NCI-H2081 treated with DMSO at 0.1 percent for 48 hours (cell line): Measurements from ENCODE around the gene OR11G2.
"Not testable (repeated sequence)": the region's sequence is repeated elsewhere in the genome, so short reads cannot be mapped to it uniquely, and the experiment has no call there.

Experiments used
- DNase-seq: peaks from one replicate; lab custom pipeline; 2025; lab: John Stamatoyannopoulos, UW

Gene OR11G2

DNA sequence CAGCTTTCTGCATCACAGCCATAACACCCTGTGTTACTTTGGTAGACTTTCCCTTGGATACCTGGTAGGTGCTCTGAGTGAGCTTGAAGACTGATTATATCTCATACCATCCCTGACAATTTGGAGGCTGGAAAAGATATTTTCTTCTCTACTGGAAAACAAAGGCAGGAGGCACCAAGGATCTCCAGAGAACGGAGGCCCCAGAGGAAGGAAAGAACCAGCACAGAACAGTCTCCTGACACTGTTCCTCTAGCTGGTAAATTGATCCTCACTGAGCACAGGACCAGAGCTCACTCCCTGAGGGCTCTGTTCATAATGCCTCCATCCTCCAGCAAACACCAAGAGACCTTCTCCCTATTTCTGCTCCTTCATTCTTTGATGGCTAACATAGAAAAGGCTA, at the start of gene OR11G2:
TSS of gene OR11G2 (plus strand) at position 301 of the 400 bp plus-strand sequence. CDS start 6,542 bp downstream, outside the sequence.
- no peak for DNase-seq

DNA sequence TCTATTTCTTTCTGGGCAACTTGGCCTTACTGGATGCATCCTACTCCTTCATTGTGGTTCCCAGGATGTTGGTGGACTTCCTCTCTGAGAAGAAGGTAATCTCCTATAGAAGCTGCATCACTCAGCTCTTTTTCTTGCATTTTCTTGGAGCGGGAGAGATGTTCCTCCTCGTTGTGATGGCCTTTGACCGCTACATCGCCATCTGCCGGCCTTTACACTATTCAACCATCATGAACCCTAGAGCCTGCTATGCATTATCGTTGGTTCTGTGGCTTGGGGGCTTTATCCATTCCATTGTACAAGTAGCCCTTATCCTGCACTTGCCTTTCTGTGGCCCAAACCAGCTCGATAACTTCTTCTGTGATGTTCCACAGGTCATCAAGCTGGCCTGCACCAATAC, 46.8 kb upstream of the OR11G2 start:
- no peak for DNase-seq

DNA sequence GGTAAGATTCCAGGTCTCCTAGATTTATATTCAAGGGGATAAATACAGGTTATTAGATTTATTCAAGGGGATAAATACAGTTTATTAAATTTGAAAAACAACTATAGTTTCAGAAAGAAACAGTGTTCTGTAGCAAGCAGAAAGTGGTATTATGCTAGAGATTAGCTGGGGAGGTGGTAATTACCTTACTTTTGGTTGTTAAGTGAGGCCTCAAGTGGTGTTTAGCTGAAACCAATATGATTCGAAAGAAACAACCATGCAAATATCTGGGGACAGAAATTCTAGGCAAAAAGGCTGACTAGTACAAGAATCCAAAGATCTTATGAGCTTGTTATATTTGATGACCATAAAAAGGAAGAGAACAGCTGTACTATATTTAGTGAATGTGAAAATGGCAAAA, 45.9 kb upstream of the OR11G2 start:
- DNase-seq: no peak

DNA sequence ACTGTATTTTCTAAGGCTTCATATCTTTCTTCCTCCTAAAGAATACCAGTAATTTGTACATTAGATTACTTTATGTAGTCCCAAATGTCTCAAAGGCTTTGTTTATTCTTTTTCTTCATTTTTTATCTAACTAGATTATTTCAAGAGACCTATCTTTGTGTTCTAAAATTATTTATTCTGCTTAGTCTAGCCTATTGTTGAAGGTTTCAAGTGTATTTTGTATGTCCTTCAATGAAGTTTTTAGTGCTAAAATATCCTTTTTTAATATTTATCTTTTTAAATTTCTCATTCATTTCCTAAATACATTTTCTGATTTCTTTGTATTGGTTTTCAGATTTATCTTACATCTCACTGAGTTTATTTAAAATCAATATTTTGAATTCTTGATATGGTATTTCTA, 26.2 kb upstream of the OR11G2 start:
- DNase-seq: no peak

DNA sequence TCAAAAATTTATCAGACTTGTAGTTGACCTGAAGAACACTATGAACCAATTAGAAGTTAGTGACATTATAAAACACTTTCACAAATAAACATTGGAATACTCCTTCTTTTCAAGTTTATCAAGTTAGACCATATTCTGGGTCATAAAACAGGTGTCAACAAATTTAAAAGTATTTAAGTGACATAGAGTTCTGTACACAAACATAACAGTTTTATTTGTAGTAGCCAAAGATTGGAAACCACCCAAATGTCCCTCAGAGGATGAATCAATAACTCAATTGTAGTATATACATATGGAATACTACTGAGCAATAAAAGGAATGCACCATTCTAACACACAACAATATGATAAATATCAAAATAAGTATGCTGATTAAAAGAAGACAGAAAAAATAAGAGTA, 23.6 kb upstream of the OR11G2 start:
- DNase-seq: no peak

DNA sequence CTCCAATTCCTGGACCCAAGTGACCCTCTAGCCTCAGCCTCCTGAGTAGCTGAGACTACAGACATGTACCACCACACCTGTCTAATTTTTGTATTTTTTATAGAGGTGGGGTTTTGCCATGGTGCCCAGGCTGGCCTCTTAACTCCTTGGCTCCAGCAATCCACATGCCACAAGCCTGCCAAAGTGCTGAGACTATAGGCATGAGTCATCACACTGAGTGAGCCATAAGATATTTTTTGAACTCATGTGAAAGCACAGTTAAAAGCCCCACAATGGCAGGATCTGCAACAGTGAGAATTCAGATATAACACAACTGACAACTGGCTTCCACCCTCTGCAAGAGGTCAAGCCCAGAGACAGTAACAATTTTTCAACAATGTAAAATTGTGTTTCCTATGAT, 20.8 kb upstream of the OR11G2 start:
- DNase-seq: not testable (repeated sequence)

- DNase-seq: not testable (repeated sequence)
These were observed 16.5 kb upstream of the OR11G2 start for GRCh38 chr14:20174205-20174604.

GRCh38 chr14:20176330-20176729, 14.4 kb upstream of the OR11G2 start:
- no peak for DNase-seq

GRCh38 chr14:20177433-20177974, 13.2 kb upstream of the OR11G2 start:
- DNase-seq: no peak

DNA sequence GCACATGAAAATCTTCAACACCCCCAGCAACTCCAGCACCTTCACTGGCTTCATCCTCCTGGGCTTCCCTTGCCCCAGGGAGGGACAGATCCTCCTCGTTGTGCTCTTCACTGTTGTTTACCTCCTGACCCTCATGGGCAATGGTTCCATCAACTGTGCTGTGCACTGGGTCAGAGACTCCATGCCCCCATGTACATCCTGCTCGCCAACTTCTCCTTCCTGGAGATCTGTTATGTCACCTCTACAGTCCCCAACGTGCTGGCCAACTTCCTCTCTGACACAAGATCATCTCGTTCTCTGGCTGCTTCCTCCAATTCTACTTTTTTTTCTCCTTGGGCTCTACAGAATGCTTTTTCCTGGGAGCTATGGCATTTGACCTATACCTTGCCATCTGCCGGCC, 11.5 kb upstream of the OR11G2 start:
- DNase-seq: no peak

- no peak for DNase-seq
These were observed 10.8 kb upstream of the OR11G2 start for GRCh38 chr14:20179880-20180279.

GRCh38 chr14:20180486-20180885, 10.2 kb upstream of the OR11G2 start:
- DNase-seq: no peak

DNA sequence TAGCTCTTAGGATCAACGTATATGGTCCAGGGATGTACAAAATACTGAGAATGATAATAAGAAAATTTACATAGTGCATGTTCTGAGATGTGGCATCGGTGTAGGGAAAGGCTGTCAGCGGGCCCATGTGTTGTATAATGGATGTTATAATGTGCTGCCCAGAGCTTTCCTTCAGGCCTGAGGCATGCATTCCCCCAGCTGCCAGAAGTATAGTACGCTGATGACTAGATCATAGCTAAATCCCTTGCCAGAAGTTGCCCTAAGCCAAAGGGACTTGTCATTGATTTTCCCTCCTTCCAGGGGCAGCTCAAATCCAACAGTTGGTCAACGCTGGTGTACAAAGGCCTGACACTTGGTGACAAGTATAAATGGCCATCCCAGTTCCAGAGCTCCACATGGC, 6.5 kb upstream of the OR11G2 start:
- no peak for DNase-seq

- no peak for DNase-seq
These were observed 700 bp downstream of the OR11G2 start for GRCh38 chr14:20191396-20191795.

DNA sequence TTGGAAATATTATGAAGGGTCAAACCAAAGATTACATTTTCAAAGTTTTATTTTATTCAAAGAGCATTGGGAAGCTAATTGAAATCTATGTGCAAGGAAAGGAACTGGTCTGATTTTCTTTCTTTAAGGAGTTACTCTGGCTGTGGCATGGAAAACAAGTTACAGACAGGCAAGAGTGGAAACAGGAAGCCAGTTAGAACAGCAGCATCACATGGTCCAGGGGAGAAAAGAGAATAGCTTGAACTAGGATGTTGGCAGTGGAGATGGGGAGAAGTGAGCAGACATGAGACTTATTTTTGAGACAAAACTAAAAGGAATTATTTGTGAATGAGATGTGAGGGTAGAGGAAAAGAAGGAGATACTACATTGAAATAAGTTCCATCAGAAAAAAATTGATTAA, 3.4 kb downstream of the OR11G2 start:
- no peak for DNase-seq

GRCh38 chr14:20195170-20195569, 4.5 kb downstream of the OR11G2 start:
- not testable (repeated sequence) for DNase-seq

DNA sequence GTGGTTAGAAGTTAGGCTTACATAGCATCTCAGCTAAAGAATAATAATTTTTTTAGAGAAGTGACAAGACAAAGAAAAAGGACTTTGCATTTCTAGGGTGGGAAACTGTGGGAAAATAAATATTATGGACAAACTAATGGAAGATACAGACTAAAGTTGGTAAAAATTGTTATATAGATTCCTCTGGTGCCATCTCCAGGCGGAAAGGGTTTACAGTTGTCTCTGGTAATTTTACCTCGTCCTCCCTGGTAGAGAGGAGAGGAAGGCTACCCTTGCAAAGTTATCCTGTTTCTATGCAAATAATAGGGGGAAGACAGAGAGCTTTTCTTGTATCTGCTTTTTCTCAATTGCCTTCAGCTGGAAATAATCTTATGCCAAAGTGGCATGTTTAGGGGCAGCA, 5.2 kb downstream of the OR11G2 start:
- no peak for DNase-seq

- DNase-seq: no peak
These were observed 6.8 kb downstream of the OR11G2 start for GRCh38 chr14:20197459-20197858.

GRCh38 chr14:20198991-20199390, 8.3 kb downstream of the OR11G2 start:
- DNase-seq: no peak

DNA sequence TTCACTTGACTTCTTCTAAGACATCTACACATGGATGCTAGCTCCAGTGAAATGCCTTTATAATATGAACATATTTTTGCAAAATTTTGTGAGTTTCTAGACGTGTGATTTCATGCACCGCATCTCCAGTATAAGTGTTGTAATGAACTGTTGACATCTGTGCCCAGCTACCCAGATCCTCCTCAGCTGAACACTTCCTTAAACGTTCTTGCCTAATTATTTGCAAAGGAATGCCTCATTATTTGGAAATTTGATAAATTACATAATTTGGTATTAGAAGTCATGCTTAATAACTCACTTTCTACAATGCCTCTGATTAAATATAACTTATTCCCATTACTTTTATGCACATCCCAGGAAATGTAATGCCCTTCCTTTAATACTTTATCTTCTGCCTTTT, 14.0 kb downstream of the OR11G2 start:
- no peak for DNase-seq

DNA sequence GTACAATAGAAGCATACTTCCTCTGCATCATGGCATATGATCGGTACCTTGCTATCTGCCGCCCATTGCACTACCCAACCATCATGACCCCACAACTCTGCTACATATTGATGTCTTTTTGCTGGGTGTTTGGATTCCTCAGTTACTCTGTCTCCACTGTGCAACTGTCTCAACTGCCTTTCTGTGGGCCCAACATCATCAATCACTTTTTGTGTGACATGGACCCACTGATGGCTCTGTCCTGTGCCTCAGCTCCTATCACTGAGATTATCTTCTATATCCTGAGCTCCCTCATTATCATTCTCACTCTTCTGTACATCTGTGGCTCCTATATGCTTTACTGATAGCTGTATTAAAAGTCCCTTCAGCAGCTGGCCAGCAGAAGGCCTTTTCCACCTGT, 18.9 kb downstream of the OR11G2 start:
- no peak for DNase-seq

GRCh38 chr14:20212406-20212805, 21.7 kb downstream of the OR11G2 start:
- DNase-seq: not testable (repeated sequence)

- no peak for DNase-seq
These were observed 24.5 kb downstream of the OR11G2 start for GRCh38 chr14:20215196-20215595.

DNA sequence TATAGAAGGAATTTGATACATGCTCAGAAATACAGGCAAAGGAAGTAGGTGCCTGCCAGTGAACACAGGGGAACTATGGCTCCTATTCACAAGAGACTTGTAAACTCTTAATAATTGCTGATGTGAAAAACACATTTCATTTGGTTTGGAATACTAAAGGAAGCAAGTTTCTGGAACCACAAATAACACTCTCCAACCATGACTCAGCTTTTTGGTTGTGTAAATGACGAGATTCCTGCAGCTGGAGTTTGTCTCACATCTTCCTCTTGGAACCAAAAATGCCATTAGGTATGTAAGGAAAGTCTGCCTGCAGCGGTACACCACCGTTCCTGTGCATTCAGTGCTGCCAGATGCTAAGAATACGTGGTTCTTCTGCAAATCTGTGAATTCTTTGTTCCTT, 28.3 kb downstream of the OR11G2 start:
- no peak for DNase-seq

DNA sequence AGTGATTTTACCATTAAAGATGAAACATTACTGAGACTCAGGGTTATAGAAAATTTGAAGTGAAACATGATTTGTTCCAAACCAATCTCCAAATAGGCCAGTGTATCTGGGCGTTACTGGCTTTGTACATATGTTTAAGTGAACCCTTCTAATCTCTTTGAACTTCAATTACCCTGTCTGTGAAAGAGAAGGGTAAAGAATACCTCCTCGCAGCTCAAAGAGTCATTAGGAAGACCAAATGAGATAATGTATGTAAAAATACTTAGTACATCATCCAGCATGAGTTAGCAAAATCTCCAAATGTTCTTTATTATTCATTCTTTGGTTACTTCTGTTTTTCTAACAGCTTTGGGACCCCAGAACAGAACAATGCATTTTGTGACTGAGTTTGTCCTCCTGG, 32.7 kb downstream of the OR11G2 start, which contains the start of gene OR11H6:
TSS of gene OR11H6 (plus strand) at position 301 of the 400 bp plus-strand sequence. CDS start at position 301, 0 bp downstream.
- DNase-seq: no peak
